COLO829 (cell line): ENCODE data around the gene TCF20.
A peak's percentile ranks its signal among the peaks of the same experiment; 100 is the strongest.

Source experiments
- DNase-seq: peaks from one replicate; pipeline ENCODE4 v3.0.0; 2012; ENCODE audit warnings: low spot score

TCF20 gene

GRCh38 chr22:42282252-42282942 is 11.9 kb upstream of the TCF20 start:
- DNase-seq: no peak

- no peak for DNase-seq
Measured at GRCh38 chr22:42281706-42282251, 11.3 kb upstream of the TCF20 start.

- no peak for DNase-seq
Measured at GRCh38 chr22:42281284-42281683, 10.8 kb upstream of the TCF20 start.

- DNase-seq: no peak
Measured at GRCh38 chr22:42280836-42281235, 10.4 kb upstream of the TCF20 start.

- no peak for DNase-seq
Measured at GRCh38 chr22:42280140-42280539, 9.7 kb upstream of the TCF20 start.

GRCh38 chr22:42279425-42280020 is 9.1 kb upstream of the TCF20 start:
- DNase-seq: no peak

- DNase-seq: no peak
Measured at GRCh38 chr22:42277988-42278776, 7.7 kb upstream of the TCF20 start.

- DNase-seq: no peak
Measured at GRCh38 chr22:42277232-42277753, 6.8 kb upstream of the TCF20 start.

GRCh38 chr22:42275970-42276369 is 5.5 kb upstream of the TCF20 start:
- no peak for DNase-seq

GRCh38 chr22:42275176-42275575 is 4.7 kb upstream of the TCF20 start:
- no peak for DNase-seq

GRCh38 chr22:42273855-42274451 is 3.5 kb upstream of the TCF20 start:
- no peak for DNase-seq

- no peak for DNase-seq
Measured at GRCh38 chr22:42272431-42272999, 2.1 kb upstream of the TCF20 start.

- DNase-seq: no peak
Measured at GRCh38 chr22:42271906-42272305, 1.5 kb upstream of the TCF20 start.

- DNase-seq: no peak
Measured at GRCh38 chr22:42271191-42271813, 849 bp upstream of the TCF20 start.

- no peak for DNase-seq
Measured at GRCh38 chr22:42270176-42270509, 310 bp downstream of the TCF20 start.

- peak; percentile 33 for DNase-seq
Measured at GRCh38 chr22:42269432-42270175, 849 bp downstream of the TCF20 start.

GRCh38 chr22:42268852-42269410 is 1.5 kb downstream of the TCF20 start:
- no peak for DNase-seq

- no peak for DNase-seq
Measured at GRCh38 chr22:42265321-42265720, 5.1 kb downstream of the TCF20 start.

- no peak for DNase-seq
Measured at GRCh38 chr22:42263944-42264343, 6.5 kb downstream of the TCF20 start.

GRCh38 chr22:42262964-42263363 is 7.5 kb downstream of the TCF20 start:
- no peak for DNase-seq

GRCh38 chr22:42261296-42261695 is 9.2 kb downstream of the TCF20 start:
- no peak for DNase-seq
